Right lobe of liver (tissue), 4 donors: Measurements from ENCODE around the gene PSMG3.

ENCODE experiments used
- POLR2A ChIP-seq: fragments of 450-650 bp; IDR thresholded peaks from one replicate; pipeline ENCODE4 v1.6.1; 2017; ENCODE audit warnings: antibody characterized with exemption, mild to moderate bottlenecking
- TF ChIP-seq, protein P1 (sequence below), 4 donors: fragments of 200-600 bp in 3 of 4; fragments of 450-650 bp in 1 of 4; IDR thresholded peaks; one replicate each; pipeline versions ENCODE4 v1.5.1 to v1.8.0; 2016 to 2022; ENCODE audit warnings: antibody characterized with exemption in 4 of 4, mild to moderate bottlenecking in 2 of 4
- donor health status: DM: no; HTN: no; CAD: no.
- donor health status: DM: no; HTN: no; CAD: no.
- donor health status: DM: no; HTN: yes; CAD: no.

- no peak for TF ChIP-seq POLR2A
- TF ChIP-seq, protein P1, sequence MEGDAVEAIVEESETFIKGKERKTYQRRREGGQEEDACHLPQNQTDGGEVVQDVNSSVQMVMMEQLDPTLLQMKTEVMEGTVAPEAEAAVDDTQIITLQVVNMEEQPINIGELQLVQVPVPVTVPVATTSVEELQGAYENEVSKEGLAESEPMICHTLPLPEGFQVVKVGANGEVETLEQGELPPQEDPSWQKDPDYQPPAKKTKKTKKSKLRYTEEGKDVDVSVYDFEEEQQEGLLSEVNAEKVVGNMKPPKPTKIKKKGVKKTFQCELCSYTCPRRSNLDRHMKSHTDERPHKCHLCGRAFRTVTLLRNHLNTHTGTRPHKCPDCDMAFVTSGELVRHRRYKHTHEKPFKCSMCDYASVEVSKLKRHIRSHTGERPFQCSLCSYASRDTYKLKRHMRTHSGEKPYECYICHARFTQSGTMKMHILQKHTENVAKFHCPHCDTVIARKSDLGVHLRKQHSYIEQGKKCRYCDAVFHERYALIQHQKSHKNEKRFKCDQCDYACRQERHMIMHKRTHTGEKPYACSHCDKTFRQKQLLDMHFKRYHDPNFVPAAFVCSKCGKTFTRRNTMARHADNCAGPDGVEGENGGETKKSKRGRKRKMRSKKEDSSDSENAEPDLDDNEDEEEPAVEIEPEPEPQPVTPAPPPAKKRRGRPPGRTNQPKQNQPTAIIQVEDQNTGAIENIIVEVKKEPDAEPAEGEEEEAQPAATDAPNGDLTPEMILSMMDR (IDR thresholded peaks at IDR 0.05): no peak
Measured at GRCh38 chr7:1567049-1567771, 2.6 kb downstream of the PSMG3 start.
